Stimulated activated CD8-positive, alpha-beta memory T cell treated with anti-CD3 and anti-CD28 coated beads, Interleukin-12 subunit alpha, Interleukin-12 subunit beta, amount 100 ng/mL, for 1 hour (primary cell): ENCODE results near the gene EPN2.

Experiments
- DNase-seq: peaks from one replicate; pipeline ENCODE4 v3.0.0-alpha.2; 2020; ENCODE audit warnings: low read depth

The EPN2 gene

DNA sequence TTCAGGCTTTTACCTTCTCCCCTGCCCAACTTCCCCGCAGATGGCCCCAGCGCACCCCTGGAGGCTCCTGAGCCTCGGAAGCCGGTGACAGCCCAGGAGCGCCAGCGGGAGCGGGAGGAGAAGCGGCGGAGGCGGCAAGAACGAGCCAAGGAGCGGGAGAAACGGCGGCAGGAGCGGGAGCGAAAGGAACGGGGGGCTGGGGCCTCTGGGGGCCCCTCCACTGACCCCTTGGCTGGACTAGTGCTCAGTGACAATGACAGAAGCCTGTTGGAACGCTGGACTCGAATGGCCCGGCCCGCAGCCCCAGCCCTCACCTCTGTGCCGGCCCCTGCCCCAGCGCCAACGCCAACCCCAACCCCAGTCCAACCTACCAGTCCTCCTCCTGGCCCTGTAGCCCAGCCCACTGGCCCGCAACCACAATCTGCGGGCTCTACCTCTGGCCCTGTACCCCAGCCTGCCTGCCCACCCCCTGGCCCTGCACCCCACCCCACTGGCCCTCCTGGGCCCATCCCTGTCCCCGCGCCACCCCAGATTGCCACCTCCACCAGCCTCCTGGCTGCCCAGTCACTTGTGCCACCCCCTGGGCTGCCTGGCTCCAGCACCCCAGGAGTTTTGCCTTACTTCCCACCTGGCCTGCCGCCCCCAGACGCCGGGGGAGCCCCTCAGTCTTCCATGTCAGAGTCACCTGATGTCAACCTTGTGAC is 144.7 kb downstream of the EPN2 start:
- DNase-seq: no peak

DNA sequence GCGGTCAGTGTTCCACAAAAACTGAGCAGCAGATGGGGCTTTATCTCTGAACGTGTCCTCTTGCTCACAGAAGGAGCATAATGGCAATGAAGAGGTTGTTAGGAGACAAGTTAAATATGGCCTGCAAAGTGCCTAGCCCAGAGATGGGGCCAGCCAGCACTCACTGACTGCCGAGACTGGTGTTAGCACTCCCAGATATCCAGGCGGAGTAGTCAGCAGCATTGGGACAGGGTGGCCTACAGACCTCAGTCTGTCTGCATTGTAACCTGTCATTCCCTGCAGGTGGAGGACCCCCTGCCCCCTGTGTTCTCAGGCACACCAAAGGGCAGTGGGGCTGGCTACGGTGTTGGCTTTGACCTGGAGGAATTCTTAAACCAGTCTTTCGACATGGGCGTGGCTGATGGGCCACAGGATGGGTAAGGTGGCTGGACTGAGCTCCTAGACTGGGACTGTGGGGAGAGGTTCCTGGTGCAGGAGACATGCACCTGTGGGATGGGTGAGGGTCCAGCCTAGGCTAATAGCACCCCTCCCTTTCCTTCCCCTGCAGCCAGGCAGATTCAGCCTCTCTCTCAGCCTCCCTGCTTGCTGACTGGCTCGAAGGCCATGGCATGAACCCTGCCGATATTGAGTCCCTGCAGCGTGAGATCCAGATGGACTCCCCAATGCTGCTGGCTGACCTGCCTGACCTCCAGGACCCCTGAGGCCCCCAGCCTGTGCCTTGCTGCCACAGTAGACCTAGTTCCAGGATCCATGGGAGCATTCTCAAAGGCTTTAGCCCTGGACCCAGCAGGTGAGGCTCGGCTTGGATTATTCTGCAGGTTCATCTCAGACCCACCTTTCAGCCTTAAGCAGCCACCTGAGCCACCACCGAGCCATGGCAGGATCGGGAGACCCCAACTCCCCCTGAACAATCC is 145.6 kb downstream of the EPN2 start:
- no peak for DNase-seq

DNA sequence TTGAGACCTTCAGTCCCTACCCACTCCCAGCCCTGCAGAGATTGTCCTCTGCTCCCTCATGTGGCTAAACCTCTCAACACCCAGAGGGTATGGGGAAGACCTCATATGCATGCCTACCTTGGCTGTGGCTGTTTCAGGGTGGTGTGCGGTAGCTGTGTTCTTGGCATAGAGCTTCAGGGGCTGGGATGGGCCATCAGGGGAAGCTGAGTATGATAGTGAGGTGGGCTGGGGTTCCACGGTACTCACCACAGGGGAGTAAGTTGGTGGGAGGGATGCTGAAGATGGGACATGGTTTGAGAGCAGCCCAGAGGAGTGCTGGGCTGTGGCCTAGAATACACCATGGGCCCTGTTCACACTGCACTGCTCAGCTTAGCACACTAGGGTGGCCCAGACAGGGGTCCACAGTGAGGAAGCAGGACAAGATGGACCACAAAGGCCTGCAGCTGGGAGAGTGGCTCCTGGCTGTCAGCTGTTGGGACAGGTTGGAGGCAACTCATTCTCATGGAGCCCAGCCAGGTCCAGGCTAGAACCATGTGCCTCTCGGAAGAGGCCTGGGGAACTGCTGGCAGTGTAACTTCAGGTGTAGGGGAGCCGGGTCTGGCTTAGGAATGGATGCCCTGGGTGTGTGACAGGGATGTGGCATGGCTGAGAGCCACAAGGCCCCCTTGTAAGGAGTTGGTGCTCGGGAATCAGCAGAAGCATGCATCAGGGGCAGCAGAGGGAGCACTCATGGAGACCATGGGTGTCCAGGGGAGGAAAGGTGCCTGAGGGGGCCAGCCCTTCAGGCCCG is 146.7 kb downstream of the EPN2 start:
- no peak for DNase-seq

GRCh38 chr17:19384723-19385391 is 147.7 kb downstream of the EPN2 start:
- DNase-seq: no peak

GRCh38 chr17:19385521-19385983 is 148.4 kb downstream of the EPN2 start:
- no peak for DNase-seq
